K562 (cell line): ENCODE data around the gene SLC16A10. TPM values are rescaled to one million over a fixed set of nuclear protein-coding genes. Genes with fewer than 3 reads are reported as not detected.

Source experiments
- ARID1B ChIP-seq: fragments of 450-650 bp; IDR thresholded peaks from 2 replicates; pipeline ENCODE4 v1.6.1; 2016; ENCODE audit warnings: antibody characterized with exemption, mild to moderate bottlenecking, inconsistent platforms
- ATF3 ChIP-seq, 2 experiments: fragments of 450-650 bp in 1 of 2; sonication (generic) in 1 of 2; formaldehyde crosslinking in 1 of 2; IDR thresholded peaks in 1 of 2; conservative IDR thresholded peaks in 1 of 2; 2 replicates each; pipeline versions ENCODE4 v1.6.1 to v1.8.1; 2016 to 2023; ENCODE audit warnings: mild to moderate bottlenecking in 2 of 2, moderate library complexity in 2 of 2, inconsistent platforms in 1 of 2, missing genetic modification reagents in 1 of 2
- CAMTA2 ChIP-seq: fragments of 250-450 bp; sonication (Bioruptor Pico); conservative IDR thresholded peaks from 2 replicates; pipeline ENCODE4 v1.5.1; 2022
- CTBP1 ChIP-seq: fragments of 450-650 bp; IDR thresholded peaks from 2 replicates; pipeline ENCODE4 v1.6.1; 2016; ENCODE audit warnings: borderline replicate concordance
- ETV1 ChIP-seq: fragments of 450-650 bp; conservative IDR thresholded peaks from 2 replicates; pipeline ENCODE4 v1.6.1; 2016; ENCODE audit warnings: missing genetic modification characterization, control low read depth, low read depth, missing compliant biosample characterization
- FOXA1 ChIP-seq: fragments of 450-650 bp; IDR thresholded peaks from 2 replicates; pipeline ENCODE4 v1.6.1; 2016; ENCODE audit warnings: mild to moderate bottlenecking, borderline replicate concordance
- HDGF ChIP-seq: fragments of 450-650 bp; IDR thresholded peaks from 2 replicates; pipeline ENCODE4 v1.6.1; 2016
- ID3 ChIP-seq, 2 experiments: fragments of 250-450 bp in 1 of 2; fragments of 450-650 bp in 1 of 2; sonication (Bioruptor Pico) in 1 of 2; IDR thresholded peaks; 2 replicates each; pipeline versions ENCODE4 v1.6.1 to v1.8.0; 2016 to 2021; ENCODE audit warnings: mild to moderate bottlenecking in 2 of 2, moderate library complexity in 2 of 2, missing compliant biosample characterization in 1 of 2, missing genetic modification characterization in 1 of 2
- KDM2B ChIP-seq: fragments of 250-450 bp; sonication (Bioruptor Pico); IDR thresholded peaks from 2 replicates; pipeline ENCODE4 v1.8.0; 2021; ENCODE audit warnings: mild to moderate bottlenecking, moderate library complexity
- LEF1 ChIP-seq: fragments of 450-650 bp; IDR thresholded peaks from 2 replicates; pipeline ENCODE4 v1.6.1; 2016; ENCODE audit warnings: mild to moderate bottlenecking
- NCOA2 ChIP-seq, 2 experiments: fragments of 450-650 bp; IDR thresholded peaks; 2 replicates each; pipeline ENCODE4 v1.6.1; 2018; ENCODE audit warnings: mild to moderate bottlenecking in 2 of 2, moderate library complexity in 1 of 2; ENCODE audit not compliant: partially characterized antibody in 2 of 2
- NELFE ChIP-seq: IDR thresholded peaks from 2 replicates; pipeline ENCODE4 v1.6.1; 2011; ENCODE audit warnings: mild to moderate bottlenecking; ENCODE audit not compliant: insufficient read depth, insufficient read length
- NFXL1 ChIP-seq: fragments of 450-650 bp; formaldehyde crosslinking; IDR thresholded peaks from 2 replicates; pipeline ENCODE4 v1.4.0; 2021; ENCODE audit warnings: mild to moderate bottlenecking
- NR4A1 ChIP-seq, 2 experiments: fragments of 250-450 bp in 1 of 2; fragments of 450-650 bp in 1 of 2; sonication (Bioruptor Pico) in 1 of 2; IDR thresholded peaks; 2 replicates each; pipeline versions ENCODE4 v1.4.0 to v1.6.1; 2016 to 2020; ENCODE audit warnings: mild to moderate bottlenecking in 2 of 2, missing compliant biosample characterization in 1 of 2, missing genetic modification characterization in 1 of 2, moderate library complexity in 1 of 2
- PCBP2 ChIP-seq: fragments of 200-400 bp; formaldehyde crosslinking; IDR thresholded peaks from 2 replicates; pipeline ENCODE4 v1.6.1; 2018; ENCODE audit warnings: low read length, low read depth, mild to moderate bottlenecking, moderate library complexity; ENCODE audit not compliant: poor library complexity, severe bottlenecking
- PHF20 ChIP-seq: fragments of 450-650 bp; IDR thresholded peaks from 2 replicates; pipeline ENCODE4 v1.6.1; 2018; ENCODE audit not compliant: partially characterized antibody
- RAD51 ChIP-seq: fragments of 450-650 bp; IDR thresholded peaks from 2 replicates; pipeline ENCODE4 v1.7.1; 2016; ENCODE audit warnings: low read depth, mild to moderate bottlenecking, borderline replicate concordance
- SPI1 ChIP-seq: IDR thresholded peaks from 2 replicates; pipeline ENCODE4 v1.6.1; 2011; ENCODE audit warnings: low read depth, low read length, control low read depth, borderline replicate concordance
- TBP ChIP-seq: optimal IDR thresholded peaks from 2 replicates; pipeline ENCODE3; 2011; ENCODE audit warnings: low read depth, low read length, improper control_type of control experiment
- TEAD4 ChIP-seq, 2 experiments: sonication (generic) in 1 of 2; formaldehyde crosslinking in 1 of 2; IDR thresholded peaks; 2 replicates each; pipeline versions ENCODE4 v1.6.1 to v1.8.0; 2012 to 2022; ENCODE audit warnings: borderline replicate concordance in 1 of 2, inconsistent platforms in 1 of 2, low read length in 1 of 2, mild to moderate bottlenecking in 1 of 2, missing genetic modification reagents in 1 of 2
- U2AF2 ChIP-seq: fragments of 200-400 bp; formaldehyde crosslinking; optimal IDR thresholded peaks from 2 replicates; pipeline ENCODE3; 2017; ENCODE audit warnings: low read depth, mild to moderate bottlenecking, low read length
- ZNF830 ChIP-seq: fragments of 250-450 bp; sonication (Bioruptor Pico); IDR thresholded peaks from 2 replicates; pipeline ENCODE4 v1.5.0; 2021; ENCODE audit warnings: mild to moderate bottlenecking
- polyA plus RNA-seq, 8 experiments: library from polyadenylated mRNA; depleted of rRNA in 4 of 8; stranded (reverse) in 5 of 8; unstranded in 3 of 8; fragments of >200 nt; fragmentation: Nextera tagmentation in 2 of 8; fragmentation: Illumina TruSeq in 1 of 8; extraction: Ambion mirVana in 2 of 8; extraction: Trizol in 1 of 8; gene quantifications; 2 replicates each; pipeline versions ENCODE4 v1.2.1 to v1.2.3, GENCODE V29; 2011 to 2014; ENCODE audit warnings: inconsistent platforms in 1 of 8, missing spikeins in 1 of 8
- total RNA-seq, 7 experiments: library from RNA; depleted of rRNA in 6 of 7; stranded (reverse); fragments of >200 nt in 6 of 7; fragmentation: Illumina TruSeq in 2 of 7; extraction: Trizol in 2 of 7; gene quantifications; 2 replicates each; pipeline versions ENCODE4 v1.2.1 to v1.2.3, GENCODE V29; 2011 to 2021; ENCODE audit warnings: low replicate concordance in 1 of 7

Gene SLC16A10
- total and polyA plus RNA-seq, 9 of the 15 experiments (the other 6 are each of a cell fraction or from before 2014, with no cell fraction given), result 0.02 to 0.54 (median 0.24) TPM; not detected in 4

GRCh38 chr6:111238464-111239119, 151.3 kb downstream of the SLC16A10 start (continued):
- no peak for TF ChIP-seq ID3 (CRISPR knock-in tag; IDR thresholded peaks at IDR 0.05)
- TF ChIP-seq ID3 (tag; IDR thresholded peaks at IDR 0.05), result no peak
- TF ChIP-seq ARID1B, result no peak
- TF ChIP-seq HDGF, result no peak
- TF ChIP-seq TEAD4 (IDR thresholded peaks at IDR 0.05; ENCODE audit: low read length), result no peak
- TF ChIP-seq TEAD4 (CRISPR knock-in tag; IDR thresholded peaks at IDR 0.05; ENCODE audit: borderline replicate concordance), result no peak
- TF ChIP-seq NR4A1 (CRISPR knock-in tag; IDR thresholded peaks at IDR 0.05), result no peak
- TF ChIP-seq NR4A1 (tag; IDR thresholded peaks at IDR 0.05), result no peak
- TF ChIP-seq PHF20, result no peak
- no peak for TF ChIP-seq LEF1
- TF ChIP-seq CTBP1, result no peak
- TF ChIP-seq NCOA2 (IDR thresholded peaks at IDR 0.05; ENCODE audit: partially characterized antibody in 2 of 2), result no peak
- no peak for TF ChIP-seq U2AF2
- TF ChIP-seq NFXL1 (CRISPR knock-in tag), result no peak
- TF ChIP-seq ATF3 (IDR thresholded peaks at IDR 0.05), result peak; percentile 62; the same call in 1 of the 2 replicates
- no peak for TF ChIP-seq ATF3 (CRISPR knock-in tag; conservative IDR thresholded peaks at IDR 0.05)
- no peak for TF ChIP-seq PCBP2
- TF ChIP-seq FOXA1, result no peak
- TF ChIP-seq ZNF830, result no peak
- no peak for TF ChIP-seq RAD51
- TF ChIP-seq ETV1 (tag), result 0 out of 2 replicates have a peak, but pooled peaks have one; percentile 20
- no peak for TF ChIP-seq TBP
- no peak for TF ChIP-seq CAMTA2
- TF ChIP-seq SPI1, result peak; percentile 59
- TF ChIP-seq NELFE, result no peak
- no peak for TF ChIP-seq KDM2B
